PFSK-1 (cell line): ENCODE data around the gene ZDHHC16.

ENCODE experiments used
- FOXP2 ChIP-seq: optimal IDR thresholded peaks from 2 replicates; pipeline ENCODE3; 2011; ENCODE audit warnings: borderline replicate concordance, control low read depth, inconsistent platforms; ENCODE audit not compliant: insufficient read depth; ENCODE audit errors: extremely low read length, extremely low read depth
- POLR2AphosphoS5 ChIP-seq: IDR thresholded peaks from 2 replicates; pipeline ENCODE4 v1.6.1; 2012; ENCODE audit warnings: low read depth, mild to moderate bottlenecking, control low read depth, low read length, moderate library complexity
- REST ChIP-seq, 2 experiments: IDR thresholded peaks; 2 replicates each; pipeline versions ENCODE4 v1.6.1 to v1.8.0; 2011 to 2012; ENCODE audit warnings: low read depth in 2 of 2, low read length in 2 of 2, control low read depth in 1 of 2, inconsistent platforms in 1 of 2, mild to moderate bottlenecking in 1 of 2, moderate library complexity in 1 of 2; ENCODE audit not compliant: insufficient read depth in 1 of 2
- SIN3A ChIP-seq: IDR thresholded peaks from 2 replicates; pipeline ENCODE4 v1.6.1; 2012; ENCODE audit warnings: mild to moderate bottlenecking, low read length, moderate library complexity, borderline replicate concordance; ENCODE audit not compliant: insufficient read depth
- TAF1 ChIP-seq: IDR thresholded peaks from 2 replicates; pipeline ENCODE4 v1.6.1; 2012; ENCODE audit warnings: low read length, control low read depth, borderline replicate concordance; ENCODE audit not compliant: insufficient read depth

Gene ZDHHC16

GRCh38 chr10:97503406-97503805, 57.4 kb downstream of the ZDHHC16 start:
- TF ChIP-seq REST (IDR thresholded peaks at IDR 0.05; ENCODE audit: insufficient read depth in 1 of 2, low read depth in 2 of 2, low read length in 2 of 2) (no peak), SIN3A (no peak), FOXP2 (no peak), TAF1 (no peak), POLR2AphosphoS5 (no peak)

GRCh38 chr10:97505152-97505551, 59.2 kb downstream of the ZDHHC16 start:
- TF ChIP-seq FOXP2 (no peak), POLR2AphosphoS5 (no peak), REST (IDR thresholded peaks at IDR 0.05; ENCODE audit: insufficient read depth in 1 of 2, low read depth in 2 of 2, low read length in 2 of 2) (no peak), TAF1 (no peak), SIN3A (no peak)

- TF ChIP-seq REST (IDR thresholded peaks at IDR 0.05; ENCODE audit: insufficient read depth in 1 of 2, low read depth in 2 of 2, low read length in 2 of 2) = no peak
- TF ChIP-seq SIN3A = no peak
- TF ChIP-seq TAF1 = no peak
- TF ChIP-seq FOXP2 = no peak
- no peak for TF ChIP-seq POLR2AphosphoS5
Measured at GRCh38 chr10:97506199-97506991, 60.4 kb downstream of the ZDHHC16 start.
